SK-N-MC (cell line): Measurements from ENCODE around the gene ECEL1.
"Not testable (repeated sequence)": the region's sequence is repeated elsewhere in the genome, so short reads cannot be mapped to it uniquely, and the experiment has no call there.

ENCODE experiments used
- DNase-seq: peaks from one replicate; pipeline ENCODE4 v3.0.0-alpha.2; 2011; ENCODE audit warnings: low read depth, low spot score
- H3K27ac ChIP-seq: fragments of 200-600 bp; sonication (generic); 2 replicates; pipeline ENCODE4 v1.5.1; 2016; ENCODE audit warnings: mixed run types
- H3K36me3 ChIP-seq: fragments of 200-600 bp; sonication (generic); 2 replicates; pipeline ENCODE4 v1.6.1; 2017; ENCODE audit warnings: antibody characterized with exemption, low read length, mixed read lengths; ENCODE audit not compliant: insufficient read depth
- H3K4me3 ChIP-seq: fragments of 200-600 bp; sonication (generic); 2 replicates; pipeline ENCODE4 v1.5.1; 2016
- H3K9ac ChIP-seq: fragments of 200-600 bp; sonication (generic); 2 replicates; pipeline ENCODE4 v1.8.0; 2017; ENCODE audit warnings: mixed run types, mixed read lengths; ENCODE audit not compliant: insufficient read length
- H3K9me3 ChIP-seq: fragments of 200-600 bp; sonication (generic); 2 replicates; pipeline ENCODE4 v1.6.1; 2017; ENCODE audit warnings: low read depth, mild to moderate bottlenecking, antibody characterized with exemption, low read length, moderate library complexity, mixed read lengths
- EZH2 ChIP-seq: fragments of 200-600 bp; sonication (generic); IDR thresholded peaks from one replicate; pipeline ENCODE4 v1.6.1; 2017; ENCODE audit warnings: antibody characterized with exemption
- FOXP2 ChIP-seq: optimal IDR thresholded peaks from 2 replicates; pipeline ENCODE3; 2011; ENCODE audit warnings: mild to moderate bottlenecking, moderate library complexity; ENCODE audit not compliant: insufficient read depth; ENCODE audit errors: extremely low read length, control extremely low read depth
- POLR2AphosphoS5 ChIP-seq: IDR thresholded peaks from 2 replicates; pipeline ENCODE4 v1.6.1; 2012; ENCODE audit warnings: mild to moderate bottlenecking, low read depth, low read length, borderline replicate concordance

Gene ECEL1

GRCh38 chr2:232444409-232445148 is 43.1 kb downstream of the ECEL1 start:
- peak; percentile 12 for DNase-seq

GRCh38 chr2:232443669-232444408 is 43.8 kb downstream of the ECEL1 start:
- H3K36me3 ChIP-seq, H3K9ac ChIP-seq, H3K4me3 ChIP-seq, H3K9me3 ChIP-seq, DNase-seq, H3K27ac ChIP-seq: not testable (repeated sequence)

More at GRCh38 chr2:232444409-232445148, 43.1 kb downstream of the ECEL1 start:
- Histone ChIP-seq H3K9me3 (no peaks in the 10 kb centered on the region), H3K27ac (no peak overlapping the region), H3K9ac (no peak overlapping the region), H3K36me3 (no peaks in the 10 kb centered on the region), H3K4me3 (no peak overlapping the region)
- TF ChIP-seq POLR2AphosphoS5, result no peak

GRCh38 chr2:232443047-232443446 is 44.6 kb downstream of the ECEL1 start:
- H3K9me3 ChIP-seq, result not testable (repeated sequence)

GRCh38 chr2:232442431-232442830 is 45.2 kb downstream of the ECEL1 start:
- H3K27ac ChIP-seq, H3K9ac ChIP-seq, H3K36me3 ChIP-seq, H3K9me3 ChIP-seq, DNase-seq, H3K4me3 ChIP-seq: not testable (repeated sequence)

More at GRCh38 chr2:232443047-232443446, 44.6 kb downstream of the ECEL1 start:
- DNase-seq, H3K36me3 ChIP-seq, H3K4me3 ChIP-seq, H3K27ac ChIP-seq, H3K9ac ChIP-seq: not testable (repeated sequence)

GRCh38 chr2:232441922-232442321 is 45.7 kb downstream of the ECEL1 start:
- H3K36me3 ChIP-seq, H3K9me3 ChIP-seq, H3K4me3 ChIP-seq, H3K27ac ChIP-seq, DNase-seq, H3K9ac ChIP-seq: not testable (repeated sequence)

GRCh38 chr2:232441147-232441651 is 46.4 kb downstream of the ECEL1 start:
- TF ChIP-seq EZH2 (no peak), POLR2AphosphoS5 (no peak), FOXP2 (no peak)
- H3K9me3 ChIP-seq, result no peaks in the 10 kb centered on the region
- no peak overlapping the region for H3K4me3 ChIP-seq
- no peak for DNase-seq
- H3K9ac ChIP-seq, result no peak overlapping the region
- no peak overlapping the region for H3K27ac ChIP-seq
- no peaks in the 10 kb centered on the region for H3K36me3 ChIP-seq

GRCh38 chr2:232440220-232441018 is 47.2 kb downstream of the ECEL1 start:
- not testable (repeated sequence) for H3K9ac ChIP-seq, DNase-seq, H3K9me3 ChIP-seq, H3K27ac ChIP-seq, H3K4me3 ChIP-seq, H3K36me3 ChIP-seq

GRCh38 chr2:232439758-232440135 is 47.9 kb downstream of the ECEL1 start:
- H3K4me3 ChIP-seq, result no peak overlapping the region
- H3K36me3 ChIP-seq, result no peaks in the 10 kb centered on the region
- DNase-seq, result no peak
- H3K27ac ChIP-seq, result no peak overlapping the region
- TF ChIP-seq EZH2 (no peak), POLR2AphosphoS5 (no peak)
- H3K9ac ChIP-seq, result no peak overlapping the region
- H3K9me3 ChIP-seq, result no peaks in the 10 kb centered on the region

GRCh38 chr2:232438951-232439757 is 48.5 kb downstream of the ECEL1 start:
- H3K27ac ChIP-seq, result no peak overlapping the region
- no peak overlapping the region for H3K9ac ChIP-seq
- no peak overlapping the region for H3K4me3 ChIP-seq
- TF ChIP-seq FOXP2 (no peak), POLR2AphosphoS5 (no peak), EZH2 (no peak)
- no peak for DNase-seq
- H3K9me3 ChIP-seq, result no peaks in the 10 kb centered on the region
- H3K36me3 ChIP-seq, result no peaks in the 10 kb centered on the region
